Cardiac muscle cell (in vitro differentiated cells and primary cell): ENCODE measurements around the gene PCDH15. TPM values are rescaled to one million over a fixed set of nuclear protein-coding genes. Genes with fewer than 3 reads are reported as not detected.

ENCODE experiments used
- DNase-seq, 2 donors: peaks; one replicate each; pipeline versions ENCODE4 v3.0.0 to v3.0.0-alpha.2; 2010 to 2017; ENCODE audit warnings: low read depth in 1 of 2, low spot score in 1 of 2
- H3K27ac ChIP-seq: fragments of 200-600 bp; sonication (generic); 2 replicates; pipeline ENCODE4 v1.5.1; 2016
- H3K27me3 ChIP-seq: fragments of 200-600 bp; sonication (generic); 2 replicates; pipeline ENCODE4 v1.6.0; 2016; ENCODE audit warnings: control low read depth
- H3K36me3 ChIP-seq: fragments of 200-600 bp; sonication (generic); 2 replicates; pipeline ENCODE4 v1.5.1; 2016; ENCODE audit warnings: control low read depth
- H3K4me1 ChIP-seq: fragments of 200-600 bp; sonication (generic); 2 replicates; pipeline ENCODE4 v1.8.1; 2017; ENCODE audit warnings: low read depth, mild to moderate bottlenecking, mixed run types
- H3K4me3 ChIP-seq: fragments of 200-600 bp; sonication (generic); 2 replicates; pipeline ENCODE4 v1.5.1; 2016; ENCODE audit warnings: mild to moderate bottlenecking
- H3K9me3 ChIP-seq: fragments of 200-600 bp; sonication (generic); 2 replicates; pipeline ENCODE4 v1.5.1; 2017; ENCODE audit warnings: low read depth, mild to moderate bottlenecking, control low read depth
- polyA plus RNA-seq: library from polyadenylated mRNA; unstranded; fragments of >200 nt; fragmentation: Nextera tagmentation; extraction: Ambion mirVana; gene quantifications from 2 replicates; pipeline ENCODE4 v1.2.1, GENCODE V29; 2016
- total RNA-seq: library from RNA; depleted of rRNA; stranded (reverse); fragments of >200 nt; gene quantifications from 2 replicates; pipeline ENCODE4 v1.2.3, GENCODE V29; 2016
- TF ChIP-seq, protein P1 (sequence below): IDR thresholded peaks from 2 replicates; pipeline ENCODE4 v1.5.1; 2012; ENCODE audit warnings: low read depth, mild to moderate bottlenecking, low read length

PCDH15 gene
- total and polyA plus RNA-seq, 2 experiments from 2014 or later = 0.30 TPM; not detected in 1

DNA sequence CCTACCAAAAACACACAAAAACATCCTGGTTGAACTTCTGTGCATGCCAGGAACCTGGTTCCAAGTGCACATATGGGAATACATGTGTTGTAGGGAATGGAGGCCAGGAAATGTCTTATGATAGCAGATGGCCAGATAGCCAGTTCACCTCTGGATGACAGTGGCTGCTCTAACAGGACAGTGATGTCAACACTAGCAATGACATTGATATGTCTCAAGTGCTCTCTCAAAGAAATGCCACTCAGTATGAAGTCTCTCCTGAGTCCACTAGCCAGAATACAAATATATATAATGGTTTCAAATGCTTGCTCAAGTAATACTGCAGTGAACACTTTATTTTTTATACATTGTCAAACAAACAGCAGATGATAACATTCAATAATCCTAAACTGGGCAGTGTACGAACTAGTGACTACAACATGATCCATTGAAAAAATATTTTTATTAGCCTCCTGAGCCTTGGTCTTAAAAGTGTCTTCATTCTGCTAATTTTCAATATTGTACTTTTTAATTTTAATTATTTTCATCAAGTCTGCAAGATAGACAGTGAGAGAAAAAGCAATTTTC is 26.0 kb upstream of the PCDH15 start:
- no peak for DNase-seq
- H3K27ac ChIP-seq = no peak overlapping the region
- H3K4me3 ChIP-seq = no peak overlapping the region
- no peaks in the 10 kb centered on the region for H3K27me3 ChIP-seq
- TF ChIP-seq, protein P1, sequence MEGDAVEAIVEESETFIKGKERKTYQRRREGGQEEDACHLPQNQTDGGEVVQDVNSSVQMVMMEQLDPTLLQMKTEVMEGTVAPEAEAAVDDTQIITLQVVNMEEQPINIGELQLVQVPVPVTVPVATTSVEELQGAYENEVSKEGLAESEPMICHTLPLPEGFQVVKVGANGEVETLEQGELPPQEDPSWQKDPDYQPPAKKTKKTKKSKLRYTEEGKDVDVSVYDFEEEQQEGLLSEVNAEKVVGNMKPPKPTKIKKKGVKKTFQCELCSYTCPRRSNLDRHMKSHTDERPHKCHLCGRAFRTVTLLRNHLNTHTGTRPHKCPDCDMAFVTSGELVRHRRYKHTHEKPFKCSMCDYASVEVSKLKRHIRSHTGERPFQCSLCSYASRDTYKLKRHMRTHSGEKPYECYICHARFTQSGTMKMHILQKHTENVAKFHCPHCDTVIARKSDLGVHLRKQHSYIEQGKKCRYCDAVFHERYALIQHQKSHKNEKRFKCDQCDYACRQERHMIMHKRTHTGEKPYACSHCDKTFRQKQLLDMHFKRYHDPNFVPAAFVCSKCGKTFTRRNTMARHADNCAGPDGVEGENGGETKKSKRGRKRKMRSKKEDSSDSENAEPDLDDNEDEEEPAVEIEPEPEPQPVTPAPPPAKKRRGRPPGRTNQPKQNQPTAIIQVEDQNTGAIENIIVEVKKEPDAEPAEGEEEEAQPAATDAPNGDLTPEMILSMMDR = no peak
- peaks cover 10% of the 10 kb centered on the region for H3K4me1 ChIP-seq
- no peaks in the 10 kb centered on the region for H3K9me3 ChIP-seq
- H3K36me3 ChIP-seq = no peaks in the 10 kb centered on the region

DNA sequence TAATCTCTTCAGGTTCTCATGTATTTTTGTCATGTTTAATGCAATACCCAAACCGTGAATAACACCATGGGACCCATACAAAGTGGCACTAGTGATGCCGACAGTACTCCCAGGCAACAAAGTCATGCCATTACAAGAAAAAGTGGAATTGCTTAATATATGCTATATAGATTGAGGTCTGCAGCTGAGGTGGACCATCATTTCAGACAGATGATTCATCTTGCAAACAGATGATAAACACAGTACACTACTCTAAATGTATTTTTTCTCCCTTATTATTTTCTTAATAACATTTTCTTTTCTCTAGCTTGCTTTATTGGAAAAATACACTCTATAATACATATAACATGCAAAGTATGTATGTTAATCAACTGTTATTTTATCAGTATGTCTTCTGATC is 14.6 kb upstream of the PCDH15 start:
- DNase-seq = no peak
- Histone ChIP-seq H3K27ac (no peak overlapping the region), H3K4me1 (no peaks in the 10 kb centered on the region), H3K9me3 (no peaks in the 10 kb centered on the region), H3K4me3 (no peak overlapping the region), H3K36me3 (no peaks in the 10 kb centered on the region), H3K27me3 (no peaks in the 10 kb centered on the region)
- TF ChIP-seq, protein P1 = no peak

DNA sequence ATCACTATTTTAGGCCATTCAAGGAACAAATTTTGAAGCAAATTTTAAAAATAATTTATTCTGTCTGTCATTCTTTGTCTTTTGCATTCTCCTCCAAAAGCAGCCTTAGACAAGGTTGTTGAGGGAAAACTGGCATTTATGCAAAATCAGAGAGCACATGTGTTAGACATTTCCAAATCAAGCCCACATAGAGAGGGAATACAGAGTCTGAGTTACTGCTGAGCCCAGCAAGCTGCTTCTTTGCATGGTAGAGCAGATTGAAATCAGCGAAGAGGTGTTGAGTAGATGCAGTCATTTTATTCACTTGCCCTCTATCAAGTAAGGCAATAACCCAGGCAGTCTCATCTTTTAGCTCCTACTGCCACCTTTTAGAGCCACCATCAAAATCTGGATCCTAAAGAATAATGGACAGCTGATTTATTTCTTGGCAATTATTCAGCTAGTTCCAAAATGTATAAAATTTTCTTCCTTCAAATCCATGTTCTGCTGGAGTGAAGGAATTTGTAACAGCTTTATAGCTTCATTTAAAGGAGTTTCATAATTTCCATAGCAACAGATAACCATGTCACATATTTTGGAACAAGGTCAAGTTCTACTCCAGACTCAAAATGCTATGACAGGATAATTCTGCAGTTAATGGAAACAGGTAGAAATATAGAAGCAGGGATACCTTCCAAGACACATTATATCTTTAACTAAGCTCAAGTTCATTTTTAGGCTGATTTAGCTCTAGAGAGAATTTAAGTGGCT is 7.3 kb upstream of the PCDH15 start:
- TF ChIP-seq, protein P1 = no peak
- Histone ChIP-seq H3K27ac (no peak overlapping the region), H3K36me3 (no peaks in the 10 kb centered on the region), H3K4me1 (no peaks in the 10 kb centered on the region), H3K27me3 (no peaks in the 10 kb centered on the region), H3K4me3 (no peak overlapping the region), H3K9me3 (no peaks in the 10 kb centered on the region)
- no peak for DNase-seq

DNA sequence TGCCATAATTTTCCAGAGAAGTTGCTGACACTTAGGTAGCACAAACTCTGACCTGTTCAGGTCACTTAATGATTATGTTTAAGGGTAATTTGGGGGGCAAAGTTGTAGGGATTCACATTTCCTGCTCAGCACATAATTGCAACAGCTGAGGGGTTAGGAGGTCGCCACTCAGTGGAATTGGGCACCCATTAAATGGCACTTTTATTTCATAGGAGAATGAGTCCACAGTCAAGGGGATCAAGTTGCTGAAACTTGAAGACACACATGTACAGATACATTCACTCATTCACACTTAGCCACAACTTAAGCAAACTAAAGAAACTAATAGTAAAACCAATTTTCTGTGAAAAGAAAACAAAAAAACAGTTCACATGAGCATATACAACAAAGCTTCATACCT is 1.5 kb downstream of the PCDH15 start:
- TF ChIP-seq, protein P1 = no peak
- H3K4me3 ChIP-seq = no peak overlapping the region
- H3K9me3 ChIP-seq = no peaks in the 10 kb centered on the region
- H3K27ac ChIP-seq = no peak overlapping the region
- peaks cover 8% of the 10 kb centered on the region for H3K27me3 ChIP-seq
- no peaks in the 10 kb centered on the region for H3K36me3 ChIP-seq
- no peak for DNase-seq
- no peaks in the 10 kb centered on the region for H3K4me1 ChIP-seq

DNA sequence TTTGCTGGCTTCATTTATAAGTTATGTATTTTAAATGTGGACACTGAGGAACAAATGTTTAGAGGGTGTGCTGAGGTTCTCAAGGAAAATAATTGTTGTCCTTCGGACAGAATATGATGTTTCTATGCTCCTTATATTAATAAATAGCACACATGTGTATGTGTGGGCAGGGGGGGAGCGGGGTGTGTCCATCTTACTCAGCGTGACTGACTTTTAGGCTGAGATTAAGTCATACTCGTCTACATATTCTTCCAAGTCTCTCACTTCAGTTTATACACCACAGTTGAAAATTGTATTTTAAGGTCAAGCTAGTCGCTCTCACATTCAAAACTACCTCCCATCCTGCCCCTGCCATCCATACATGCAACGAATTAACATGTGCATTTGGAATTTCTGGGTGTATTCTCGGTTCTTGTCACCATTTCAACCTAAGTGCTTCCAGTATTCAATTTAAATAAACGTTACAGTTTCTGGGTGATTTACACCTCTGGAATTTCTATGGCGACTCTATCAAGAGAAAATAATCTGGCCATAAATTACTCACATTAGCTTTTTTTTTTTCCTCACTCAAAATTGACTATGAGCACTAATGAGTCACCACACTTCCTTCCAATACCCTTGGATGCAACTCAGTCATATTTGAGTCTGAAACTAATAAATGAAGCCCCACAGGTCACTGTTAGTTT is 3.3 kb downstream of the PCDH15 start:
- peak in 1 of 2 donors; percentile 0 for DNase-seq
- Histone ChIP-seq H3K4me3 (no peak overlapping the region), H3K27ac (no peak overlapping the region), H3K9me3 (no peaks in the 10 kb centered on the region), H3K36me3 (no peaks in the 10 kb centered on the region), H3K4me1 (no peaks in the 10 kb centered on the region), H3K27me3 (peaks cover 8% of the 10 kb centered on the region)
- TF ChIP-seq, protein P1 = no peak
